Measurements from ENCODE around the gene PXDN.
A peak's percentile ranks its signal among the peaks of the same experiment; 100 is the strongest.
"Not testable (repeated sequence)": the region's sequence is repeated elsewhere in the genome, so short reads cannot be mapped to it uniquely, and the experiment has no call there.

The PXDN gene

GRCh38 chr2:1708476-1709334, 35.6 kb downstream of the PXDN start:
- Histone ChIP-seq H3K9me3 (ENCODE audit: insufficient read depth, low read length) (no peaks in the 10 kb centered on the region), H3K4me3 (ENCODE audit: insufficient read length, low read depth) (no peak overlapping the region), H3K4me1 (ENCODE audit: insufficient read depth, insufficient read length) (peaks cover 12% of the 10 kb centered on the region), H3K27me3 (ENCODE audit: insufficient read depth, insufficient read length) (peaks cover 63% of the 10 kb centered on the region), H3K36me3 (ENCODE audit: insufficient read depth, insufficient read length, low read length) (peaks cover 9% of the 10 kb centered on the region), H3K9ac (ENCODE audit: insufficient read length, low read depth) (no peak overlapping the region)
- TF ChIP-seq ZNF274 (IDR thresholded peaks at IDR 0.05; ENCODE audit: low read depth, low read length) (no peak), SUZ12 (IDR thresholded peaks at IDR 0.05; ENCODE audit: extremely low read depth, insufficient read depth, insufficient read length) (no peak), YY1 (IDR thresholded peaks at IDR 0.05; ENCODE audit: insufficient read depth, insufficient read length) (no peak)
- DNase-seq (ENCODE audit: low read depth, low spot score): no peak

- TF ChIP-seq YY1 (IDR thresholded peaks at IDR 0.05; ENCODE audit: insufficient read depth, insufficient read length): no peak
- no peak for TF ChIP-seq ZNF274 (IDR thresholded peaks at IDR 0.05; ENCODE audit: low read depth, low read length)
- TF ChIP-seq SUZ12 (IDR thresholded peaks at IDR 0.05; ENCODE audit: extremely low read depth, insufficient read depth, insufficient read length): no peak
- peaks cover 58% of the 10 kb centered on the region for H3K27me3 ChIP-seq (ENCODE audit: insufficient read depth, insufficient read length)
- H3K9ac ChIP-seq (ENCODE audit: insufficient read length, low read depth): no peak overlapping the region
- peaks cover 9% of the 10 kb centered on the region for H3K36me3 ChIP-seq (ENCODE audit: insufficient read depth, insufficient read length, low read length)
- no peaks in the 10 kb centered on the region for H3K9me3 ChIP-seq (ENCODE audit: insufficient read depth, low read length)
- peak; percentile 90 for DNase-seq (ENCODE audit: low read depth, low spot score)
- no peak overlapping the region for H3K4me3 ChIP-seq (ENCODE audit: insufficient read length, low read depth)
- H3K4me1 ChIP-seq (ENCODE audit: insufficient read depth, insufficient read length): peaks cover 12% of the 10 kb centered on the region
Measured at GRCh38 chr2:1707771-1708418, 36.4 kb downstream of the PXDN start.

GRCh38 chr2:1706089-1706841, 38.0 kb downstream of the PXDN start:
- Histone ChIP-seq H3K27me3 (ENCODE audit: insufficient read depth, insufficient read length) (peaks cover 47% of the 10 kb centered on the region), H3K4me1 (ENCODE audit: insufficient read depth, insufficient read length) (peaks cover 14% of the 10 kb centered on the region), H3K36me3 (ENCODE audit: insufficient read depth, insufficient read length, low read length) (peaks cover 11% of the 10 kb centered on the region)
- DNase-seq (ENCODE audit: low read depth, low spot score); H3K4me3 ChIP-seq (ENCODE audit: insufficient read length, low read depth); H3K9ac ChIP-seq (ENCODE audit: insufficient read length, low read depth); H3K9me3 ChIP-seq (ENCODE audit: insufficient read depth, low read length): not testable (repeated sequence)

GRCh38 chr2:1705557-1706076, 38.7 kb downstream of the PXDN start:
- no peak for DNase-seq (ENCODE audit: low read depth, low spot score)
- Histone ChIP-seq H3K36me3 (ENCODE audit: insufficient read depth, insufficient read length, low read length) (peaks cover 15% of the 10 kb centered on the region), H3K4me3 (ENCODE audit: insufficient read length, low read depth) (no peak overlapping the region), H3K9ac (ENCODE audit: insufficient read length, low read depth) (no peak overlapping the region), H3K4me1 (ENCODE audit: insufficient read depth, insufficient read length) (peaks cover 15% of the 10 kb centered on the region), H3K9me3 (ENCODE audit: insufficient read depth, low read length) (no peaks in the 10 kb centered on the region), H3K27me3 (ENCODE audit: insufficient read depth, insufficient read length) (peaks cover 44% of the 10 kb centered on the region)
- no peak for TF ChIP-seq YY1 (IDR thresholded peaks at IDR 0.05; ENCODE audit: insufficient read depth, insufficient read length)

- H3K9ac ChIP-seq (ENCODE audit: insufficient read length, low read depth): no peak overlapping the region
- no peak for DNase-seq (ENCODE audit: low read depth, low spot score)
- H3K4me1 ChIP-seq (ENCODE audit: insufficient read depth, insufficient read length): peaks cover 15% of the 10 kb centered on the region
- no peaks in the 10 kb centered on the region for H3K9me3 ChIP-seq (ENCODE audit: insufficient read depth, low read length)
- peaks cover 15% of the 10 kb centered on the region for H3K36me3 ChIP-seq (ENCODE audit: insufficient read depth, insufficient read length, low read length)
- peaks cover 37% of the 10 kb centered on the region for H3K27me3 ChIP-seq (ENCODE audit: insufficient read depth, insufficient read length)
- TF ChIP-seq ZNF274 (IDR thresholded peaks at IDR 0.05; ENCODE audit: low read depth, low read length) (no peak), YY1 (IDR thresholded peaks at IDR 0.05; ENCODE audit: insufficient read depth, insufficient read length) (no peak), SUZ12 (IDR thresholded peaks at IDR 0.05; ENCODE audit: extremely low read depth, insufficient read depth, insufficient read length) (no peak)
- no peak overlapping the region for H3K4me3 ChIP-seq (ENCODE audit: insufficient read length, low read depth)
Measured at GRCh38 chr2:1704631-1705556, 39.4 kb downstream of the PXDN start.

- peaks cover 11% of the 10 kb centered on the region for H3K4me1 ChIP-seq (ENCODE audit: insufficient read depth, insufficient read length)
- peaks cover 22% of the 10 kb centered on the region for H3K27me3 ChIP-seq (ENCODE audit: insufficient read depth, insufficient read length)
- no peaks in the 10 kb centered on the region for H3K9me3 ChIP-seq (ENCODE audit: insufficient read depth, low read length)
- no peak overlapping the region for H3K4me3 ChIP-seq (ENCODE audit: insufficient read length, low read depth)
- DNase-seq (ENCODE audit: low read depth, low spot score): no peak
- no peak overlapping the region for H3K9ac ChIP-seq (ENCODE audit: insufficient read length, low read depth)
- no peak for TF ChIP-seq YY1 (IDR thresholded peaks at IDR 0.05; ENCODE audit: insufficient read depth, insufficient read length)
- TF ChIP-seq SUZ12 (IDR thresholded peaks at IDR 0.05; ENCODE audit: extremely low read depth, insufficient read depth, insufficient read length): no peak
- no peak for TF ChIP-seq ZNF274 (IDR thresholded peaks at IDR 0.05; ENCODE audit: low read depth, low read length)
- H3K36me3 ChIP-seq (ENCODE audit: insufficient read depth, insufficient read length, low read length): peaks cover 15% of the 10 kb centered on the region
Measured at GRCh38 chr2:1702186-1702565, 42.1 kb downstream of the PXDN start.

Data from NT2/D1 (cell line).